SK-N-SH (cell line): ENCODE measurements around the gene AGBL1. TPM values are rescaled to one million over a fixed set of nuclear protein-coding genes. Genes with fewer than 3 reads are reported as not detected.

Source experiments
- CTCF ChIA-PET: fragments of 300-600, 350-600 bp; formaldehyde crosslinking; extraction: SDS; loops from one replicate; lab custom pipeline; 2021; lab: Yijun Ruan, JAX
- POLR2A ChIA-PET: fragments of 350-600 bp; sonication (Branson Sonifier 250); formaldehyde crosslinking; extraction: SDS; loops from one replicate; lab custom pipeline; 2020; ENCODE audit warnings: antibody characterized with exemption, inconsistent platforms; lab: Yijun Ruan, JAX
- DNase-seq: peaks from one replicate; pipeline ENCODE4 v3.0.0; 2012
- H2AFZ ChIP-seq: fragments of 200-600 bp; sonication (generic); 2 replicates; pipeline ENCODE4 v1.8.1; 2016; ENCODE audit warnings: antibody characterized with exemption, mild to moderate bottlenecking, low read depth
- H3F3A ChIP-seq: fragments of 200-600 bp; sonication (generic); replicated peaks from 2 replicates; pipeline ENCODE3; 2016; ENCODE audit warnings: antibody characterized with exemption, mild to moderate bottlenecking; ENCODE audit not compliant: insufficient read depth
- H3K27ac ChIP-seq, 2 experiments: fragments of 200-500 bp in 1 of 2; fragments of 200-600 bp in 1 of 2; sonication (Bioruptor generic) in 1 of 2; sonication (generic), shearing (Covaris generic) in 1 of 2; 2 replicates each; pipeline versions ENCODE4 v1.5.1 to v1.6.1; 2014 to 2016; ENCODE audit warnings: low read depth in 2 of 2, inconsistent platforms in 1 of 2, low read length in 1 of 2, mild to moderate bottlenecking in 1 of 2, mixed read lengths in 1 of 2
- H3K27me3 ChIP-seq: fragments of 200-600 bp; sonication (generic), shearing (Covaris generic); 2 replicates; pipeline ENCODE4 v1.6.1; 2016; ENCODE audit warnings: mixed run types; ENCODE audit not compliant: insufficient read depth
- H3K36me3 ChIP-seq, 2 experiments: fragments of 200-500 bp in 1 of 2; fragments of 200-600 bp in 1 of 2; sonication (Bioruptor generic) in 1 of 2; sonication (generic) in 1 of 2; replicated peaks in 1 of 2; 2 replicates each; pipeline versions ENCODE3 to v1.5.1; 2014 to 2016; ENCODE audit warnings: low read length in 1 of 2, mild to moderate bottlenecking in 1 of 2; ENCODE audit not compliant: insufficient read depth in 2 of 2, control insufficient read depth in 1 of 2
- H3K4me1 ChIP-seq, 2 experiments: fragments of 200-500 bp in 1 of 2; fragments of 200-600 bp in 1 of 2; sonication (Bioruptor generic) in 1 of 2; sonication (generic), shearing (Covaris generic) in 1 of 2; 2 replicates each; pipeline versions ENCODE4 v1.5.1 to v1.6.1; 2014 to 2016; ENCODE audit warnings: low read depth in 1 of 2, low read length in 1 of 2, mixed run types in 1 of 2; ENCODE audit not compliant: insufficient read depth in 2 of 2, control insufficient read depth in 1 of 2
- H3K4me2 ChIP-seq: fragments of 200-600 bp; sonication (generic), shearing (Covaris generic); 2 replicates; pipeline ENCODE4 v1.6.1; 2017; ENCODE audit warnings: mixed run types
- H3K4me3 ChIP-seq, 2 experiments: fragments of 200-500 bp in 1 of 2; fragments of 200-600 bp in 1 of 2; sonication (Bioruptor generic) in 1 of 2; sonication (generic), shearing (Covaris generic) in 1 of 2; 2 replicates each; pipeline versions ENCODE4 v1.5.1 to v1.8.1; 2014 to 2016; ENCODE audit warnings: low read depth in 2 of 2, inconsistent platforms in 1 of 2, low read length in 1 of 2, mild to moderate bottlenecking in 1 of 2, mixed read lengths in 1 of 2, moderate library complexity in 1 of 2
- H3K79me2 ChIP-seq: fragments of 200-600 bp; sonication (generic); 2 replicates; pipeline ENCODE4 v1.8.1; 2017; ENCODE audit warnings: mild to moderate bottlenecking; ENCODE audit not compliant: insufficient read depth
- H3K9ac ChIP-seq: fragments of 200-600 bp; sonication (generic); 2 replicates; pipeline ENCODE4 v1.6.1; 2017; ENCODE audit warnings: mixed run types
- H3K9me2 ChIP-seq: fragments of 200-600 bp; sonication (generic); 2 replicates; pipeline ENCODE4 v1.6.1; 2017; ENCODE audit warnings: mixed run types
- H3K9me3 ChIP-seq: fragments of 200-600 bp; sonication (generic); 2 replicates; pipeline ENCODE4 v1.6.1; 2017; ENCODE audit warnings: mixed run types, mild to moderate bottlenecking, moderate library complexity
- H4K20me1 ChIP-seq: fragments of 200-600 bp; sonication (generic); 2 replicates; pipeline ENCODE4 v1.6.1; 2017; ENCODE audit warnings: mild to moderate bottlenecking, mixed run types; ENCODE audit not compliant: insufficient read depth
- EP300 ChIP-seq, 2 experiments: IDR thresholded peaks; 2 replicates each; pipeline versions ENCODE4 v1.4.0 to v1.6.1; 2012; ENCODE audit warnings: borderline replicate concordance in 1 of 2, low read depth in 1 of 2, low read length in 1 of 2
- FOXM1 ChIP-seq: IDR thresholded peaks from 2 replicates; pipeline ENCODE4 v1.4.0; 2012; ENCODE audit warnings: low read depth, mild to moderate bottlenecking
- GABPA ChIP-seq: IDR thresholded peaks from 2 replicates; pipeline ENCODE4 v1.4.0; 2012; ENCODE audit warnings: low read depth, mild to moderate bottlenecking
- GATA2 ChIP-seq: sonication (generic); formaldehyde crosslinking; IDR thresholded peaks from 2 replicates; pipeline ENCODE4 v1.5.0; 2020; ENCODE audit warnings: mild to moderate bottlenecking, missing genetic modification reagents
- JUND ChIP-seq: IDR thresholded peaks from 2 replicates; pipeline ENCODE4 v1.4.0; 2012
- MXI1 ChIP-seq: IDR thresholded peaks from 2 replicates; pipeline ENCODE4 v1.6.1; 2012; ENCODE audit warnings: mild to moderate bottlenecking, low read depth, low read length, improper control_type of control experiment
- NFIC ChIP-seq: IDR thresholded peaks from 2 replicates; pipeline ENCODE4 v1.4.0; 2012; ENCODE audit warnings: borderline replicate concordance
- NRF1 ChIP-seq: IDR thresholded peaks from 2 replicates; pipeline ENCODE4 v1.6.1; 2012; ENCODE audit warnings: low read depth, mild to moderate bottlenecking, low read length
- POLR2AphosphoS5 ChIP-seq: IDR thresholded peaks from 2 replicates; pipeline ENCODE4 v1.6.1; 2012; ENCODE audit warnings: low read depth, low read length
- RAD21 ChIP-seq: IDR thresholded peaks from 2 replicates; pipeline ENCODE4 v1.6.1; 2012; ENCODE audit warnings: mild to moderate bottlenecking, low read length
- RCOR1 ChIP-seq: fragments of 150-350 bp; IDR thresholded peaks from 2 replicates; pipeline ENCODE4 v1.6.1; 2017; ENCODE audit warnings: antibody characterized with exemption, low read length
- SMC3 ChIP-seq: IDR thresholded peaks from 2 replicates; pipeline ENCODE4 v1.6.1; 2012; ENCODE audit warnings: low read depth, low read length, improper control_type of control experiment
- TAF1 ChIP-seq: IDR thresholded peaks from 2 replicates; pipeline ENCODE4 v1.6.1; 2012; ENCODE audit warnings: low read depth, mild to moderate bottlenecking, low read length, moderate library complexity, borderline replicate concordance
- TEAD4 ChIP-seq: IDR thresholded peaks from 2 replicates; pipeline ENCODE4 v1.4.0; 2012; ENCODE audit warnings: mild to moderate bottlenecking, borderline replicate concordance; ENCODE audit not compliant: insufficient read depth
- WGBS: methylation state at CpG from one replicate; pipeline ENCODE4 v1.1.6; 2017; ENCODE audit warnings: low lambda C conversion rate; 5-methylcytosine and 5-hydroxymethylcytosine counted together
- polyA plus RNA-seq, 3 experiments: library from polyadenylated mRNA; depleted of rRNA; stranded (reverse); fragments of >200 nt; gene quantifications; 2 replicates each; pipeline ENCODE4 v1.2.3, GENCODE V29; 2012
- TF ChIP-seq, protein P1 (sequence below): fragments of 200-600 bp; sonication (generic); IDR thresholded peaks from 2 replicates; pipeline ENCODE4 v1.6.1; 2017; ENCODE audit warnings: antibody characterized with exemption, mild to moderate bottlenecking, moderate library complexity
- TF ChIP-seq, protein P2 (sequence below): IDR thresholded peaks from 2 replicates; pipeline ENCODE4 v1.6.1; 2012; ENCODE audit warnings: mild to moderate bottlenecking, low read depth, low read length, moderate library complexity
- TF ChIP-seq, protein P3 (sequence below): fragments of 150-350 bp; IDR thresholded peaks from 2 replicates; pipeline ENCODE4 v1.6.1; 2016; ENCODE audit warnings: mild to moderate bottlenecking, low read depth, low read length
- TF ChIP-seq, protein P4 (sequence below): IDR thresholded peaks from 2 replicates; pipeline ENCODE4 v1.4.0; 2012; ENCODE audit warnings: low read depth, borderline replicate concordance
- TF ChIP-seq, protein P5 (sequence below): fragments of 150-350 bp; IDR thresholded peaks from 2 replicates; pipeline ENCODE4 v1.6.1; 2017; ENCODE audit warnings: antibody characterized with exemption, low read length, low read depth, borderline replicate concordance
- TF ChIP-seq, protein P6 (sequence below): IDR thresholded peaks from 2 replicates; pipeline ENCODE4; 2012

Gene AGBL1
- polyA plus RNA-seq, 1 of the 3 experiments (the other 2 are of a cell fraction), result not detected

DNA sequence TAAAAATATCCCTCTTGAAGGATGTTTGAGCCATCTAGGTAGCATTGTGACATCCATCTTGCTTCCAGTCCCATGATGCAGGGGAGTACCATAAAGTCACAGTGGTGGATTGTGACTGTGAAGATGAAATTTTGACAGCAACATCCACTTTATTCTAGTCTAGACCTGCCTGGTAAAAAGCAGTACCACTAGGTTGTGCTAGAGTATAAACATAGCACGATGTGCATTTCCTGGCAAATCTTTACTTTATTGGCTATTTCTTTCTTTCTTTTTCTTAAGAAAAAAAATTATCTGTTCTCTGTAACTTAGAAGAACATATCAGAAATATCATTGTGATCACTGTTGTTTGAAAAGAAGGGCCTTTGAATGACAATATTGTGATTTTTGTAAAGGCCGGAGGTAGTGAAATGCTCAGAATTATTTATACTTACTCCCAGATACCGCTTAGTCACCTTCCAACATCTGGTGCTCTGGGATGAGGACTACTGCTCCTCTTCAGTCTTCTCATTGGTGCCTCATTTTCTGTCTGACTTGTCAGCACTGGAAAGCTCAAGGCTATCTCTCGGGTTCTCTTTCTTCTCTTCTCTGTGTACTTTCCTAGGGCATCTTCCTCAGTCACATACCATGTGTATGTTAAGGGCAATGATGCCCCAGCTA, 35.6 kb downstream of the AGBL1 start (continued):
- TF ChIP-seq, protein P1, sequence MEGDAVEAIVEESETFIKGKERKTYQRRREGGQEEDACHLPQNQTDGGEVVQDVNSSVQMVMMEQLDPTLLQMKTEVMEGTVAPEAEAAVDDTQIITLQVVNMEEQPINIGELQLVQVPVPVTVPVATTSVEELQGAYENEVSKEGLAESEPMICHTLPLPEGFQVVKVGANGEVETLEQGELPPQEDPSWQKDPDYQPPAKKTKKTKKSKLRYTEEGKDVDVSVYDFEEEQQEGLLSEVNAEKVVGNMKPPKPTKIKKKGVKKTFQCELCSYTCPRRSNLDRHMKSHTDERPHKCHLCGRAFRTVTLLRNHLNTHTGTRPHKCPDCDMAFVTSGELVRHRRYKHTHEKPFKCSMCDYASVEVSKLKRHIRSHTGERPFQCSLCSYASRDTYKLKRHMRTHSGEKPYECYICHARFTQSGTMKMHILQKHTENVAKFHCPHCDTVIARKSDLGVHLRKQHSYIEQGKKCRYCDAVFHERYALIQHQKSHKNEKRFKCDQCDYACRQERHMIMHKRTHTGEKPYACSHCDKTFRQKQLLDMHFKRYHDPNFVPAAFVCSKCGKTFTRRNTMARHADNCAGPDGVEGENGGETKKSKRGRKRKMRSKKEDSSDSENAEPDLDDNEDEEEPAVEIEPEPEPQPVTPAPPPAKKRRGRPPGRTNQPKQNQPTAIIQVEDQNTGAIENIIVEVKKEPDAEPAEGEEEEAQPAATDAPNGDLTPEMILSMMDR, result peak; percentile 83
- TF ChIP-seq RAD21 (peak; percentile 76), SMC3 (peak; percentile 55), JUND (no peak), TAF1 (no peak)

DNA sequence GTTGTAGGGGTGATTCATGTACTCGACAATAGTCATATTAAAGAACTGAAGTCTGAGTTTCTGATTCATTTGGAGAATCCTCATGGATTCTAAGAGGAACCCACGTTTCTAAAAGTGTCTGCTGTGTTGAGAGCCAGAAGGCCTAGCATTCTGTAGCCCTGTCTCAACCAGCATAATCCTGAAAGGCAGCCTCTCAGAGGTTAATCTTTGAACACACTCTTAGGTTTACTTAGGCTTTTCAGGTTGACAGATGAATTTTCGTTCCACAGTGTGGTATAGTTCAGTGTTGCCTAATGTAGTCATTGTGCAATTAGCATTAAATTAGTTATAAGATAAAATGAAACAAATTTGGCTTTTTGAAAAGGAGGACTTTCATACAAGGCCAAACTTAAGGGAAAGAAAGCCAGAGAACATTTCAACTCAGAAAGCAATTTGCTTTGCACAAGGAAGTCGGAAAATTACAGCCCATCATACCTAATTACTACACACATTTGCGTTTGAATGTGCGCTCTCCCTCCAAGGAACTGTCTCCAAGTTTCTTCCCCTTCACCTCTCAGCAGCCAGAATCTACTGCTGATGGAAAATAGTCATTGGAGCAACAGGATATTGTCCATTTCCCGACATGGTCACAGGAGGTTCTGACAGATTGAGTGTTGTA, 42.0 kb downstream of the AGBL1 start:
- Histone ChIP-seq H3K4me1 (no peaks in the 10 kb centered on the region), H3K4me2 (no peak overlapping the region), H3F3A (no peaks in the 10 kb centered on the region), H3K79me2 (no peaks in the 10 kb centered on the region), H3K9me3 (no peaks in the 10 kb centered on the region), H2AFZ (no peak overlapping the region), H3K4me3 (no peak overlapping the region), H3K27ac (no peak overlapping the region), H4K20me1 (no peaks in the 10 kb centered on the region), H3K36me3 (no peaks in the 10 kb centered on the region), H3K9ac (no peak overlapping the region), H3K9me2 (no peaks in the 10 kb centered on the region), H3K27me3 (no peaks in the 10 kb centered on the region)
- ChIA-PET CTCF (no interaction called here), POLR2A (no interaction called here)
- DNase-seq, result no peak
- WGBS, result 46% methylated on average over 7 of the region's 7 CpGs
- no peak for TF ChIP-seq FOXM1
- TF ChIP-seq, protein P2, sequence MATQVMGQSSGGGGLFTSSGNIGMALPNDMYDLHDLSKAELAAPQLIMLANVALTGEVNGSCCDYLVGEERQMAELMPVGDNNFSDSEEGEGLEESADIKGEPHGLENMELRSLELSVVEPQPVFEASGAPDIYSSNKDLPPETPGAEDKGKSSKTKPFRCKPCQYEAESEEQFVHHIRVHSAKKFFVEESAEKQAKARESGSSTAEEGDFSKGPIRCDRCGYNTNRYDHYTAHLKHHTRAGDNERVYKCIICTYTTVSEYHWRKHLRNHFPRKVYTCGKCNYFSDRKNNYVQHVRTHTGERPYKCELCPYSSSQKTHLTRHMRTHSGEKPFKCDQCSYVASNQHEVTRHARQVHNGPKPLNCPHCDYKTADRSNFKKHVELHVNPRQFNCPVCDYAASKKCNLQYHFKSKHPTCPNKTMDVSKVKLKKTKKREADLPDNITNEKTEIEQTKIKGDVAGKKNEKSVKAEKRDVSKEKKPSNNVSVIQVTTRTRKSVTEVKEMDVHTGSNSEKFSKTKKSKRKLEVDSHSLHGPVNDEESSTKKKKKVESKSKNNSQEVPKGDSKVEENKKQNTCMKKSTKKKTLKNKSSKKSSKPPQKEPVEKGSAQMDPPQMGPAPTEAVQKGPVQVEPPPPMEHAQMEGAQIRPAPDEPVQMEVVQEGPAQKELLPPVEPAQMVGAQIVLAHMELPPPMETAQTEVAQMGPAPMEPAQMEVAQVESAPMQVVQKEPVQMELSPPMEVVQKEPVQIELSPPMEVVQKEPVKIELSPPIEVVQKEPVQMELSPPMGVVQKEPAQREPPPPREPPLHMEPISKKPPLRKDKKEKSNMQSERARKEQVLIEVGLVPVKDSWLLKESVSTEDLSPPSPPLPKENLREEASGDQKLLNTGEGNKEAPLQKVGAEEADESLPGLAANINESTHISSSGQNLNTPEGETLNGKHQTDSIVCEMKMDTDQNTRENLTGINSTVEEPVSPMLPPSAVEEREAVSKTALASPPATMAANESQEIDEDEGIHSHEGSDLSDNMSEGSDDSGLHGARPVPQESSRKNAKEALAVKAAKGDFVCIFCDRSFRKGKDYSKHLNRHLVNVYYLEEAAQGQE, result no peak
- TF ChIP-seq NFIC, result no peak
- TF ChIP-seq, protein P3, sequence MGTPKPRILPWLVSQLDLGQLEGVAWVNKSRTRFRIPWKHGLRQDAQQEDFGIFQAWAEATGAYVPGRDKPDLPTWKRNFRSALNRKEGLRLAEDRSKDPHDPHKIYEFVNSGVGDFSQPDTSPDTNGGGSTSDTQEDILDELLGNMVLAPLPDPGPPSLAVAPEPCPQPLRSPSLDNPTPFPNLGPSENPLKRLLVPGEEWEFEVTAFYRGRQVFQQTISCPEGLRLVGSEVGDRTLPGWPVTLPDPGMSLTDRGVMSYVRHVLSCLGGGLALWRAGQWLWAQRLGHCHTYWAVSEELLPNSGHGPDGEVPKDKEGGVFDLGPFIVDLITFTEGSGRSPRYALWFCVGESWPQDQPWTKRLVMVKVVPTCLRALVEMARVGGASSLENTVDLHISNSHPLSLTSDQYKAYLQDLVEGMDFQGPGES, result no peak
- TF ChIP-seq NRF1, result no peak
- TF ChIP-seq MXI1, result no peak
- TF ChIP-seq EP300 (IDR thresholded peaks at IDR 0.05; ENCODE audit: borderline replicate concordance in 1 of 2, low read depth in 1 of 2, low read length in 1 of 2), result no peak
- no peak for TF ChIP-seq GATA2
- TF ChIP-seq GABPA, result no peak
- TF ChIP-seq POLR2AphosphoS5, result no peak
- no peak for TF ChIP-seq TEAD4
- TF ChIP-seq, protein P4, sequence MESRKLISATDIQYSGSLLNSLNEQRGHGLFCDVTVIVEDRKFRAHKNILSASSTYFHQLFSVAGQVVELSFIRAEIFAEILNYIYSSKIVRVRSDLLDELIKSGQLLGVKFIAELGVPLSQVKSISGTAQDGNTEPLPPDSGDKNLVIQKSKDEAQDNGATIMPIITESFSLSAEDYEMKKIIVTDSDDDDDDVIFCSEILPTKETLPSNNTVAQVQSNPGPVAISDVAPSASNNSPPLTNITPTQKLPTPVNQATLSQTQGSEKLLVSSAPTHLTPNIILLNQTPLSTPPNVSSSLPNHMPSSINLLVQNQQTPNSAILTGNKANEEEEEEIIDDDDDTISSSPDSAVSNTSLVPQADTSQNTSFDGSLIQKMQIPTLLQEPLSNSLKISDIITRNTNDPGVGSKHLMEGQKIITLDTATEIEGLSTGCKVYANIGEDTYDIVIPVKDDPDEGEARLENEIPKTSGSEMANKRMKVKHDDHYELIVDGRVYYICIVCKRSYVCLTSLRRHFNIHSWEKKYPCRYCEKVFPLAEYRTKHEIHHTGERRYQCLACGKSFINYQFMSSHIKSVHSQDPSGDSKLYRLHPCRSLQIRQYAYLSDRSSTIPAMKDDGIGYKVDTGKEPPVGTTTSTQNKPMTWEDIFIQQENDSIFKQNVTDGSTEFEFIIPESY, result no peak
- TF ChIP-seq, protein P5, sequence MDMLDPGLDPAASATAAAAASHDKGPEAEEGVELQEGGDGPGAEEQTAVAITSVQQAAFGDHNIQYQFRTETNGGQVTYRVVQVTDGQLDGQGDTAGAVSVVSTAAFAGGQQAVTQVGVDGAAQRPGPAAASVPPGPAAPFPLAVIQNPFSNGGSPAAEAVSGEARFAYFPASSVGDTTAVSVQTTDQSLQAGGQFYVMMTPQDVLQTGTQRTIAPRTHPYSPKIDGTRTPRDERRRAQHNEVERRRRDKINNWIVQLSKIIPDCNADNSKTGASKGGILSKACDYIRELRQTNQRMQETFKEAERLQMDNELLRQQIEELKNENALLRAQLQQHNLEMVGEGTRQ, result no peak
- no peak for TF ChIP-seq RCOR1
- TF ChIP-seq, protein P6, sequence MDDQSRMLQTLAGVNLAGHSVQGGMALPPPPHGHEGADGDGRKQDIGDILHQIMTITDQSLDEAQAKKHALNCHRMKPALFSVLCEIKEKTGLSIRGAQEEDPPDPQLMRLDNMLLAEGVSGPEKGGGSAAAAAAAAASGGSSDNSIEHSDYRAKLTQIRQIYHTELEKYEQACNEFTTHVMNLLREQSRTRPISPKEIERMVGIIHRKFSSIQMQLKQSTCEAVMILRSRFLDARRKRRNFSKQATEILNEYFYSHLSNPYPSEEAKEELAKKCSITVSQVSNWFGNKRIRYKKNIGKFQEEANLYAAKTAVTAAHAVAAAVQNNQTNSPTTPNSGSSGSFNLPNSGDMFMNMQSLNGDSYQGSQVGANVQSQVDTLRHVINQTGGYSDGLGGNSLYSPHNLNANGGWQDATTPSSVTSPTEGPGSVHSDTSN, result no peak
- no peak for TF ChIP-seq SMC3
